NCI-H345 (cell line): Measurements from ENCODE around the gene C1orf185.
A peak's percentile ranks its signal among the peaks of the same experiment; 100 is the strongest.
"Not testable (repeated sequence)": the region's sequence is repeated elsewhere in the genome, so short reads cannot be mapped to it uniquely, and the experiment has no call there.

Experiments used
- DNase-seq: peaks from one replicate; lab custom pipeline; 2025; lab: John Stamatoyannopoulos, UW

The C1orf185 gene

GRCh38 chr1:51137696-51138095 lies 35.7 kb downstream of the C1orf185 start:
- DNase-seq, result not testable (repeated sequence)

DNA sequence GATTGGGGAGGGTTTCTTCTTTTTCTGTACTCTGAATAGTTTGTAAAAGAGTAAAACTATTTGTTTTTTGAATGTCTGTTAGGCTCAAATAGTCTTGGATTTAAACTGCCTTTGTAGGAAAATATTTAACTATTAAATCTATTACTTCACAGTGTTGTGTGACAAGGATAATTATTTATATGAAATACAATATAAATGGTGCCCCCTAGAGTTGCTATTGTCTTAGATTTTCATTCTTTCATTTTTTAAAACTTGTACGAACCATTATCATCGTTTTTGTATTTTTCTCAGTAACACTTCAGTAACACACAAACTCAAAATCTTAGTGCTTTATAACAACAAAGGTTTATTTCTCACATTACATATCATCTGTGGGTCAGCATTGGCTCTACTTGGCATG lies 37.4 kb downstream of the C1orf185 start:
- DNase-seq, result no peak

GRCh38 chr1:51147394-51147793 lies 45.4 kb downstream of the C1orf185 start:
- DNase-seq, result no peak

DNA sequence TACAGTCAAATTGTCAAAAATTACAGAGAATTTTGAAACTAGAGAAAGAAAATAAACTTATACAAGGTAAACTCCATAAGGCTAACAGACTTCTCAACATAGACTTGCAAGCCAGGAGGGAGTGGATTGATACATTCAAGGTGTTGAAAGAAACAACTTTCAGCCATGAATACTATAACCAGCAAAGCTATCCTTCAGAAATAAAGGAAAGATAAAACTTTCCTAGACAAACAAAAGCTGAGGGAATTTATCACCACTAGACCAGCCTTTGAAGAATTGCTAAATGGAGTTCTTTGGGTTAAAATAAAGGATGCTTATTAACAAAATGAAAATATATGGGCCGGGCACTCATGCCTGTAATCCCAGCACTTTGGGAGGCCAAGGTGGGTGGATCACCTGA lies 52.7 kb downstream of the C1orf185 start:
- DNase-seq, result no peak

GRCh38 chr1:51156752-51157151 lies 54.7 kb downstream of the C1orf185 start:
- no peak for DNase-seq

DNA sequence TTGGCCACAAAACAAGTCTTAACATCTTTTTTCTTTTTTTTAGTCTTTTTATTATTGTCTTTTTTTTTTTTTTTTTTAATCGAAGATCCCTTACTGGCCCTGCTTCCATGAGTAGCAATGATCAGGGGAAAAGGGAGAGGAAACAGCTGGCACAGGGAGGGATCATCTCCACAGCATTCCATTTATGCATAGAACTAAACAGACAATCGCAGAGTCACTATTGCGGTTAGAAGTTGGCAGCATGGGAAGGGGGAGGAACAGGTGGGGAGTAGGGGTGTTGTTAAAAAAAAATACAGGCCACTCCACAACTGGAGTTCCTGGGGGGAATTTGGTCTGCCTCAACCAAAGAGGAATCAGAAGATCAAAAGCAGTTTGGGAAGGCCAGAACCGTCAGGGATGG lies 55.4 kb downstream of the C1orf185 start:
- no peak for DNase-seq

DNA sequence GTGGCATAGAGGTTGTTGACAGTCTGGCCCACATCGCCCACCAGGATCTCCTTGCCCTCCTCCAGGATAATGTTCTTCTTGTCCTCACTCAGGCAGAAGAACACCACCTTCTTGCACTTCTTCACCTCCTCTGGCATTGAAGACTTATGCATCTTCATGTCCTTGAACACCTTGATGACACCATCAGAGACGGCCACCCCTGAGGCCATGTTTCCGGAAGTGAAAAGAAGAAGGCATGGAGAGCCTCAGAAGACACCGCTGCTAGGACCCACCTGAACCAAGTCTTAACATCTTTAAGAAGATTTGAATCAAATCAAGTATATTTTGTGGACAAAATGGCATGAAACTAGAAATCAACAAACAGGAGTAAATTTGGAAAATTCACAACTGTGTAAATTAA lies 56.2 kb downstream of the C1orf185 start:
- DNase-seq, result no peak

GRCh38 chr1:51162560-51162959 lies 60.5 kb downstream of the C1orf185 start:
- not testable (repeated sequence) for DNase-seq

GRCh38 chr1:51165540-51165939 lies 63.5 kb downstream of the C1orf185 start:
- DNase-seq, result no peak

- DNase-seq, result no peak
These were observed 66.3 kb downstream of the C1orf185 start for GRCh38 chr1:51168266-51168845.

DNA sequence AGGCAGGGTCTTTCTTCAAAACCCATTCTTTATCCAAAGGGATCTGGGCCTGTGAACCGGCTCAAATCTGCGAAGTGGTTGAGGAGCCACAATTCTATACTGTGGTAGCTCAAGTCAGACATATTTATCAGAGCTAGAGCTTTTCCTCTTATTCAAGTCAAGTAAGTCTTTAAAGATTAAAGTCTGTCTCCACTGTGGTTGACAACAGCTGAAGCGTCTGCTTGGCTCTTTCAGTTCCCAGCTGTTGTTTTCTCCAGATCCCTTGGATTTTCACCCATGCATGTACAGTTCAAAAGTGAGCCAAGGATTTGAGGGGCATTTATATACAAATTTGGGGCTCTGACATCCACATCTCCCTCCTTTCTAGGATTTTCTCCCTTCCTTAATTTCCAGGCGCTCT lies 66.9 kb downstream of the C1orf185 start:
- DNase-seq, result no peak

DNA sequence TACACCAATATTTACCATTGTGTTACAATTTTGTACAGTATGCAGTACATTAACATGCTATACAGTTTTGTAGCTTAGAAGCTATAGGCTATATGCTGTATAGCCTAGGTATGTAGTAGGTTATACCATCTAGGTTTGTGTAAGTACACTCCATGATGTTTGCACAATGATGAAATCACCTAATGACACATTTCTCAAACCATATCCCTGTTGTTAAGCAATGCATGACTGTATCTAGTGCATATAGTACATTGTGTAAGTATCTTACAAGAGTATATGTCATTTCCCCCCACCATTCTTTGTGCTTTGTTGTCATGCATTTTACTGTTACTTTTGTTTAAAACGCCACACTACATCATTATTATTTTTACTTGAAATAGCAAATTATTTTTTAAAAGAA lies 68.3 kb downstream of the C1orf185 start:
- DNase-seq, result no peak

DNA sequence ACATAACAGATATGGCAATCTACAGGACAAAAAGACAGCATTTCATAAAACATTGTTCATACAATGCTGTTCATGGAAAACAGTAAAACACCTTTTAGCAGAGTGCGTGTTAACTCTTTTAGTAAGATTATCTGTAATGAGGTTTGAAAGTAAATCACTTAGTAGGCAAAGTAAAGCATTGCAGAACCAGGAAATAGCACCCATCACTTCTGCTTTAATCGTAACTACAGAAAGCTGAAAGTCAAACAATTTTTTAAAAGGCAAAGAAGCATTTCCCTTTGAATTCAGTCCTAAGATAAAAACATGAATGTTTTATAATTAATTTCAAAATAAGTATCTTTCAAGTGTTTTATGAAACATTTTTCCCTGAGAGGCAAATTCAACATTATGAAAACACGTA lies 70.8 kb downstream of the C1orf185 start:
- no peak for DNase-seq

GRCh38 chr1:51175278-51175677 lies 73.2 kb downstream of the C1orf185 start:
- DNase-seq, result no peak

- not testable (repeated sequence) for DNase-seq
These were observed 76.0 kb downstream of the C1orf185 start for GRCh38 chr1:51177988-51178387.

- no peak for DNase-seq
These were observed 86.2 kb downstream of the C1orf185 start for GRCh38 chr1:51188230-51188629.

GRCh38 chr1:51189421-51190073 lies 87.5 kb downstream of the C1orf185 start:
- peak; percentile 67 for DNase-seq

- DNase-seq, result no peak
These were observed 88.9 kb downstream of the C1orf185 start for GRCh38 chr1:51190961-51191360.

DNA sequence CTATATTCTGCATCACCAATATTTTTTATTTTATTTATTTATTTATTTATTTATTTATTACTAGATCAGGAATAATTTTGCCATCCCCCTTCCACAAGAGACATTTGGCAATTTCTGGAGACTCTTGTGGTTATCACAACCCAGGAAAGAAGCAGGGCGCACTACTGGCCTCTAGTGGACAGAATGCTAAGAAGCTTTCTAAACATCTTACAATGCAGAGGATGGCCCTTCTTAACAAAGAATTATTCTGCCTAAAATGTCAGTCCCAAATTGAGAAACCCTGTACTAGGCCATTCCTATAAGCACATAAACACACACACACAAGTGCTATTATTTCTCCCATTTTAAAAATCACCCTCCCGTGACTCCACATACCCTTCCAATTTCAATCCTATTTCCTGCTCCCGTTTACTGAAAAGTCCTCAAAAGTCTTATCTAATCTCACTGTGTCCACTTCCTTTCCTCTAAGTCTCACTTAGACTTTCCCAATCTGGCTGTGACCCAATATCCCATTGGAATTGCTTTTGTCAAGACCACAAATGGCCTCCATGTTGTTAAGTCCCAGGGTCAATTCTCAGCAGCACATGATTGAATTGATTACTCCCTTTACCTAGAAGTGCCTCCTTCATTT lies 90.3 kb downstream of the C1orf185 start:
- DNase-seq, result peak; percentile 64

GRCh38 chr1:51193564-51193963 lies 91.5 kb downstream of the C1orf185 start:
- no peak for DNase-seq
